Gastrocnemius medialis (tissue), 4 donors: ENCODE results near the gene MSANTD3.

Experiments used
- POLR2A ChIP-seq, 2 donors: fragments of 450-650 bp; IDR thresholded peaks; one replicate each; pipeline ENCODE4 v1.6.1; 2017; ENCODE audit warnings: antibody characterized with exemption in 2 of 2, mild to moderate bottlenecking in 2 of 2, moderate library complexity in 2 of 2
- TF ChIP-seq, protein P1 (sequence below), 5 experiments: fragments of 450-650 bp in 3 of 5; fragments of 200-600 bp in 2 of 5; sonication (generic) in 2 of 5; IDR thresholded peaks in 4 of 5; conservative IDR thresholded peaks in 1 of 5; 1 replicate in 4 of 5; 2 replicates in 1 of 5; pipeline ENCODE4 v1.5.1; 2016 to 2019; ENCODE audit warnings: antibody characterized with exemption in 5 of 5, mild to moderate bottlenecking in 3 of 5, moderate library complexity in 3 of 5

- no peak for TF ChIP-seq POLR2A (IDR thresholded peaks at IDR 0.05)
- TF ChIP-seq, protein P1, sequence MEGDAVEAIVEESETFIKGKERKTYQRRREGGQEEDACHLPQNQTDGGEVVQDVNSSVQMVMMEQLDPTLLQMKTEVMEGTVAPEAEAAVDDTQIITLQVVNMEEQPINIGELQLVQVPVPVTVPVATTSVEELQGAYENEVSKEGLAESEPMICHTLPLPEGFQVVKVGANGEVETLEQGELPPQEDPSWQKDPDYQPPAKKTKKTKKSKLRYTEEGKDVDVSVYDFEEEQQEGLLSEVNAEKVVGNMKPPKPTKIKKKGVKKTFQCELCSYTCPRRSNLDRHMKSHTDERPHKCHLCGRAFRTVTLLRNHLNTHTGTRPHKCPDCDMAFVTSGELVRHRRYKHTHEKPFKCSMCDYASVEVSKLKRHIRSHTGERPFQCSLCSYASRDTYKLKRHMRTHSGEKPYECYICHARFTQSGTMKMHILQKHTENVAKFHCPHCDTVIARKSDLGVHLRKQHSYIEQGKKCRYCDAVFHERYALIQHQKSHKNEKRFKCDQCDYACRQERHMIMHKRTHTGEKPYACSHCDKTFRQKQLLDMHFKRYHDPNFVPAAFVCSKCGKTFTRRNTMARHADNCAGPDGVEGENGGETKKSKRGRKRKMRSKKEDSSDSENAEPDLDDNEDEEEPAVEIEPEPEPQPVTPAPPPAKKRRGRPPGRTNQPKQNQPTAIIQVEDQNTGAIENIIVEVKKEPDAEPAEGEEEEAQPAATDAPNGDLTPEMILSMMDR (IDR thresholded peaks at IDR 0.05 in 4 of 5, conservative IDR thresholded peaks at IDR 0.05 in 1 of 5) = no peak
Observed at GRCh38 chr9:100449420-100449819, 22.5 kb downstream of the MSANTD3 start.
